Glutamatergic neuron (in vitro differentiated cells): Measurements from ENCODE around the gene CFDP1. TPM values are rescaled to one million over a fixed set of nuclear protein-coding genes. Genes with fewer than 3 reads are reported as not detected.
"Not testable (repeated sequence)": the region's sequence is repeated elsewhere in the genome, so short reads cannot be mapped to it uniquely, and the experiment has no call there.

ENCODE experiments used
- DNase-seq: peaks from one replicate; pipeline ENCODE4 v3.0.0; 2022
- H3K27ac Mint-ChIP-seq: one replicate; pipeline ENCODE4 v1.8.0; 2020; ENCODE audit warnings: mild to moderate bottlenecking, mixed read lengths, inconsistent platforms; ENCODE audit not compliant: unreplicated experiment
- H3K27me3 Mint-ChIP-seq: one replicate; pipeline ENCODE4 v1.8.0; 2020; ENCODE audit warnings: mild to moderate bottlenecking, moderate library complexity, mixed read lengths, inconsistent platforms; ENCODE audit not compliant: unreplicated experiment
- H3K36me3 Mint-ChIP-seq: one replicate; pipeline ENCODE4 v1.8.0; 2020; ENCODE audit warnings: mild to moderate bottlenecking, mixed read lengths, inconsistent platforms; ENCODE audit not compliant: unreplicated experiment
- H3K4me1 Mint-ChIP-seq: one replicate; pipeline ENCODE4 v1.8.0; 2020; ENCODE audit warnings: mild to moderate bottlenecking, low read depth, mixed read lengths, inconsistent platforms; ENCODE audit not compliant: unreplicated experiment
- H3K4me3 Mint-ChIP-seq: one replicate; pipeline ENCODE4 v1.8.0; 2020; ENCODE audit warnings: mild to moderate bottlenecking, mixed read lengths, inconsistent platforms; ENCODE audit not compliant: unreplicated experiment
- H3K9me3 Mint-ChIP-seq: one replicate; pipeline ENCODE4 v1.8.0; 2020; ENCODE audit warnings: mild to moderate bottlenecking, moderate library complexity, mixed read lengths, inconsistent platforms; ENCODE audit not compliant: unreplicated experiment
- total RNA-seq: library from RNA; stranded (reverse); fragmentation: NEBNext Ultra II Directional; extraction: Animal tissue kit (Norgen Biotek cat#: 25700); gene quantifications from one replicate; pipeline ENCODE4 v1.2.1, GENCODE V29; 2021; ENCODE audit not compliant: unreplicated experiment
- TF ChIP-seq, protein P1 (sequence below): fragments of 200-600 bp; sonication (generic); IDR thresholded peaks from one replicate; pipeline ENCODE4 v1.5.0; 2021; ENCODE audit not compliant: partially characterized antibody, unreplicated experiment

CFDP1 gene
- total RNA-seq, 1 donor from 2014 or later: 60.1 TPM

GRCh38 chr16:75429621-75430403 is 3.5 kb downstream of the CFDP1 start:
- TF ChIP-seq, protein P1, sequence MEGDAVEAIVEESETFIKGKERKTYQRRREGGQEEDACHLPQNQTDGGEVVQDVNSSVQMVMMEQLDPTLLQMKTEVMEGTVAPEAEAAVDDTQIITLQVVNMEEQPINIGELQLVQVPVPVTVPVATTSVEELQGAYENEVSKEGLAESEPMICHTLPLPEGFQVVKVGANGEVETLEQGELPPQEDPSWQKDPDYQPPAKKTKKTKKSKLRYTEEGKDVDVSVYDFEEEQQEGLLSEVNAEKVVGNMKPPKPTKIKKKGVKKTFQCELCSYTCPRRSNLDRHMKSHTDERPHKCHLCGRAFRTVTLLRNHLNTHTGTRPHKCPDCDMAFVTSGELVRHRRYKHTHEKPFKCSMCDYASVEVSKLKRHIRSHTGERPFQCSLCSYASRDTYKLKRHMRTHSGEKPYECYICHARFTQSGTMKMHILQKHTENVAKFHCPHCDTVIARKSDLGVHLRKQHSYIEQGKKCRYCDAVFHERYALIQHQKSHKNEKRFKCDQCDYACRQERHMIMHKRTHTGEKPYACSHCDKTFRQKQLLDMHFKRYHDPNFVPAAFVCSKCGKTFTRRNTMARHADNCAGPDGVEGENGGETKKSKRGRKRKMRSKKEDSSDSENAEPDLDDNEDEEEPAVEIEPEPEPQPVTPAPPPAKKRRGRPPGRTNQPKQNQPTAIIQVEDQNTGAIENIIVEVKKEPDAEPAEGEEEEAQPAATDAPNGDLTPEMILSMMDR: no peak
- Mint-ChIP-seq H3K4me1 (peaks cover 5% of the 10 kb centered on the region), H3K9me3 (peaks cover 6% of the 10 kb centered on the region), H3K36me3 (no peaks in the 10 kb centered on the region), H3K27me3 (peaks cover 5% of the 10 kb centered on the region), H3K4me3 (no peak overlapping the region), H3K27ac (no peak overlapping the region)
- no peak for DNase-seq

DNA sequence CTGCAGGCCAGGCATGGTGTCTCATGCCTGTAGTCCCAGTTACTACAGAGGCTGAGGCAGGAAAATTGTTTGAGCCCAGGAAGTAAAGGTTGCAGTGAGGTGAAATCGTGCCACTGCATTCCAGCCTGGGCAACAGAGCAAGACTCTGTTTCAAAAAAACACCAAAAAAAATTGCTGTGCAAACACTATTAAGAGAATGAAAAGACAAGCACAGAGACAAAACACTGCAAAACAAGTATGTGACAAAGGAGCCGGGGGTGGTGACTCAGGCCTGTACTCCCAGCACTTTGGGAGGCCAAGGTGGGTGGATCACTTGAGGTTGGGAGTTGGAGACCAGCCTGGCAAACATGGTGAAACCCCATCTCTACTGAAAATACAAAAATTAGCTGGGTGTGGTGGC is 6.8 kb downstream of the CFDP1 start:
- H3K27me3 Mint-ChIP-seq, H3K9me3 Mint-ChIP-seq, H3K27ac Mint-ChIP-seq, DNase-seq, H3K4me1 Mint-ChIP-seq, H3K36me3 Mint-ChIP-seq, H3K4me3 Mint-ChIP-seq: not testable (repeated sequence)

DNA sequence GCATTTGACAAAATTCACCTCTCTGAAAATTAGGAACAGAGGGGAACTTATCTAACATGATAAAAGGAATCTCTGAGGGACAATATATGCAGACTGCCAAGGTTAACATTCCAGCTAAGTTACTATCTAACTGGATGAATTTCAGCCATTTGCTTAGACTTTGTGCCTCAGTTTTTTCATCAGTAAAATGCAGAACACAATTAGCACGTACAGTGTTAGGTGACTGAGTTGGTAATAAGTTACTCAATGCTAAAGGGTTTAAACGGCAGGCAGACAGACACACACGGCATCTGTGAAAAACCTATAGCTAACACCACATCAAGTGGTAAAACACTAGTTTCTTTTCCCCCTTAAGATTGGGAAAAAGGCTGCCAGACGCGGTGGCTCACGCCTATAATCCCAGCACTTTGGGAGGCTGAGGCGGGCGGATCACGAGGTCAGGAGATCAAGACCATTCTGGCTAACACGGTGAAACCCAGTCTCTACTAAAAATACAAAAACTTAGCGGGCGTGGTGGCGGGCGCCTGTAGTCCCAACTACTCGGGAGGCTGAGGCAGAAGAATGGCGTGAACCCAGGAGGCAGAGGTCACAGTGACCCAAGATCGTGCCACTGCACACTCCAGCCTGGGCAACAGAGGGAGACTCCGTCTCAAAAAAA is 9.1 kb downstream of the CFDP1 start:
- H3K4me3 Mint-ChIP-seq, H3K27ac Mint-ChIP-seq, DNase-seq, H3K27me3 Mint-ChIP-seq, H3K36me3 Mint-ChIP-seq, H3K9me3 Mint-ChIP-seq: not testable (repeated sequence)
- H3K4me1 Mint-ChIP-seq: peaks cover 16% of the 10 kb centered on the region

DNA sequence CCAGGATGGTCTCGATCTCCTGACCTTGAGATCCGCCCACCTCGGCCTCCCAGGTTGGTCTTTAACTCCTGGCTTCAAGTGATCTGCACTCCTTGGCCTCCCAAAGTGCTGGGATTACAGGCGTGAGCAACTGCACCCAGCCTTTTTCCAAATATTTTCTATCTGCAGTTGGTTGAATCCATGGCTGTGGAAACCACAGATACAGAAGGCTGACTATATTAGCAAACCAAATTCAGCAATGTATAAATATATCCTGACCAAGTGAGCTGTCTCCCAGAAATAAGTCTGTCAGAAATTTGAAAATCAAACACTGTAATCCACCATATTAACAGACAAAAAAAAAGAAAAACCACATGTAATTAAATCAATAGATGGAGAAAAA is 9.6 kb downstream of the CFDP1 start:
- H3K27me3 Mint-ChIP-seq: no peaks in the 10 kb centered on the region
- TF ChIP-seq, protein P1: no peak
- no peak for DNase-seq
- no peak overlapping the region for H3K4me3 Mint-ChIP-seq
- H3K36me3 Mint-ChIP-seq: no peaks in the 10 kb centered on the region
- no peaks in the 10 kb centered on the region for H3K9me3 Mint-ChIP-seq
- H3K4me1 Mint-ChIP-seq: peaks cover 16% of the 10 kb centered on the region
- H3K27ac Mint-ChIP-seq: no peak overlapping the region

DNA sequence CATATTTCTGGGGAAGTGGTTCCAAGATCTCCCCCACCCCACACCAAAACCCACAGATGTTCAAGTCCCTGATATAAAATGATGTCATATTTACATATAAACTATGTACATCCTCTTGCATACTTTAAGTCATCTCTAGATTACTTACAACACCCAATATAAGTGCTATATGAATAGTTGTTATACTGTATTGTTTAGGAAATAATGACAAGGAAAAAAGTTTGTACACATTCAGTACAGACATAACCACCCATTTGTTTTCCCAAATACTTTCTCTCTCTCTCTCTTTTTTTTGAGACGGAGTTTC is 11.5 kb downstream of the CFDP1 start:
- Mint-ChIP-seq H3K27ac (peak overlapping the region; percentile 71), H3K4me3 (no peak overlapping the region), H3K36me3 (no peaks in the 10 kb centered on the region), H3K9me3 (no peaks in the 10 kb centered on the region), H3K4me1 (peaks cover 15% of the 10 kb centered on the region), H3K27me3 (no peaks in the 10 kb centered on the region)
- no peak for DNase-seq
- TF ChIP-seq, protein P1: no peak
